HepG2 (cell line): ENCODE measurements around the gene NDUFS7. TPM values are rescaled to one million over a fixed set of nuclear protein-coding genes. Genes with fewer than 3 reads are reported as not detected.
A peak's percentile ranks its signal among the peaks of the same experiment; 100 is the strongest.

Experiments used
- HOXD1 ChIP-seq: sonication (generic); formaldehyde crosslinking; IDR thresholded peaks from 2 replicates; pipeline ENCODE4 v1.5.0; 2020; ENCODE audit warnings: missing genetic modification reagents
- PCBP1 ChIP-seq: fragments of 200-400 bp; formaldehyde crosslinking; IDR thresholded peaks from 2 replicates; pipeline ENCODE4 v1.6.1; 2017; ENCODE audit warnings: mild to moderate bottlenecking, low read depth, low read length, borderline replicate concordance
- POLR2A ChIP-seq, 2 experiments: IDR thresholded peaks; 2 replicates each; pipeline ENCODE4 v1.6.1; 2011; ENCODE audit warnings: low read depth in 2 of 2, low read length in 2 of 2, mild to moderate bottlenecking in 1 of 2, moderate library complexity in 1 of 2; ENCODE audit not compliant: insufficient read depth in 1 of 2
- SNAPC4 ChIP-seq: sonication (generic); formaldehyde crosslinking; IDR thresholded peaks from 2 replicates; pipeline ENCODE4 v1.4.0; 2020; ENCODE audit warnings: mild to moderate bottlenecking, missing genetic modification reagents
- SP4 ChIP-seq: sonication (generic); formaldehyde crosslinking; IDR thresholded peaks from 2 replicates; pipeline ENCODE4 v1.8.1; 2023; ENCODE audit warnings: mild to moderate bottlenecking, missing genetic modification reagents
- SRSF1 ChIP-seq: fragments of 200-400 bp; formaldehyde crosslinking; optimal IDR thresholded peaks from 2 replicates; pipeline ENCODE3; 2017; ENCODE audit warnings: mild to moderate bottlenecking, low read depth, low read length, moderate library complexity
- ZNF451 ChIP-seq: sonication (generic); formaldehyde crosslinking; IDR thresholded peaks from 2 replicates; pipeline ENCODE4 v1.5.0; 2020; ENCODE audit warnings: mild to moderate bottlenecking, missing genetic modification reagents
- ZNF652 ChIP-seq: IDR thresholded peaks from 2 replicates; pipeline ENCODE4 v1.6.1; 2016; ENCODE audit warnings: low read depth, borderline replicate concordance
- ZNF777 ChIP-seq: sonication (generic); formaldehyde crosslinking; IDR thresholded peaks from 2 replicates; pipeline ENCODE4 v1.4.0; 2020; ENCODE audit warnings: missing genetic modification reagents
- polyA plus RNA-seq, 8 experiments: library from polyadenylated mRNA; depleted of rRNA in 3 of 8; stranded (reverse) in 7 of 8; unstranded in 1 of 8; fragments of >200 nt; fragmentation: Illumina TruSeq in 4 of 8; extraction: Trizol in 4 of 8; gene quantifications; 2 replicates each; pipeline versions ENCODE4 v1.2.1 to v1.2.3, GENCODE V29; 2011 to 2016; ENCODE audit warnings: low read depth in 4 of 8, missing spikeins in 1 of 8, mixed read lengths in 1 of 8; ENCODE audit not compliant: insufficient read depth in 1 of 8
- total RNA-seq, 5 experiments: library from RNA; depleted of rRNA; stranded (reverse); fragments of >200 nt; fragmentation: Illumina TruSeq; extraction: Trizol; gene quantifications; 2 replicates each; pipeline ENCODE4 v1.2.3, GENCODE V29; 2016; ENCODE audit warnings: low read depth in 1 of 5
- TF ChIP-seq, protein P1 (sequence below): sonication (generic); formaldehyde crosslinking; IDR thresholded peaks from 2 replicates; pipeline ENCODE4 v1.4.0; 2020; ENCODE audit warnings: missing genetic modification reagents
- TF ChIP-seq, protein P2 (sequence below): sonication (generic); formaldehyde crosslinking; IDR thresholded peaks from 2 replicates; pipeline ENCODE4 v1.4.0; 2020; ENCODE audit warnings: low read depth, mild to moderate bottlenecking, missing genetic modification reagents
- TF ChIP-seq, protein P3 (sequence below): sonication (generic); formaldehyde crosslinking; IDR thresholded peaks from 2 replicates; pipeline ENCODE4 v1.4.0; 2020; ENCODE audit warnings: missing genetic modification reagents

The NDUFS7 gene
- total and polyA plus RNA-seq, 2 of the 13 experiments (the other 11 are each of a cell fraction or from before 2014, with no cell fraction given) = 34.3 to 66.9 TPM

DNA sequence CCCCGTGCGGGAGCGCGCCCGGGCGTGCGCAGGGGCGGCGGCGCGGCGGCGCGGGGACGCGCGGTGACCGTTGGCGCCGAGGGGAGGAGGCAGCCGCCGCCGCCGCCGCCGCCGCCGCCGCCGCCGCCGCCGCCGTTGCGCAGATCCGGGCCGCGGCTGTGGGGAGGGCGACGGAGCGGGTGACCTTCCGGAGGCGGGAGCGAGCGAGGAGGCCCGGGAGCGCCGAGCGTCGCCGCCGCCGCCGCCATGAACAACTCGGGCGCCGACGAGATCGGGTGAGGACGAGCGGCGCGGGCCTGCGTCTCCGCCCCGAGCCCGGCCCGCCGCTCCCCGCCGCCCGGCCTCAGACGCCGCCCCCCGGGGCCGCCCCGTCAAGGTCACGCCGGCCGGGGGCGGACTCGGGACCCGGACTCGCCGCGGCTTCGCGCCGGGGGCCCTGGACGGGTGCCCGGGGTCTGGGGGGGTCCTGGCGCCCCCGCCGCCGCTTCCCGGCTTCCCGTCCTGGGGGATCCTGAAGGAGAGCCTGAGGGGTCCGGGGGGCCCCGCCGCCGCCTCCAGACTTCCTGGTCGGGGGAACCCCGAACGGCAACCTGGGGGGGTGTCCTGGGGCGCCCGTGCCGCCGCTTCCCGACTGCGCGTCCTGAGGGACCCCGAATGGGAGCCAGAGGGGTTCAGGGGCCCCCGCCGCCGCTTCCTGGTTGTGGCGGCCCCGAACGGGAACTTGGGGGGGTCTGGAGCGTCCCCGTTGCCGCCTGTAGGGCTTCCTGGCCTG is 24.0 kb downstream of the NDUFS7 start, which contains the start of gene DAZAP1 (continued):
- TF ChIP-seq SRSF1 (no peak), SP4 (no peak), ZNF652 (CRISPR knock-in tag) (no peak), POLR2A (IDR thresholded peaks at IDR 0.05; ENCODE audit: insufficient read depth in 1 of 2, low read depth in 2 of 2, low read length in 2 of 2) (peak in 1 of 2 experiments; percentile 31; a peak in 1 of 4 replicates), SNAPC4 (CRISPR knock-in tag) (no peak), ZNF777 (CRISPR knock-in tag) (peak; percentile 16; the same call in 1 of the 2 replicates), PCBP1 (no peak), HOXD1 (CRISPR knock-in tag) (no peak; the same call in 1 of the 2 replicates), ZNF451 (CRISPR knock-in tag) (peak; percentile 36; the same call in 1 of the 2 replicates)
- TF ChIP-seq, protein P1, sequence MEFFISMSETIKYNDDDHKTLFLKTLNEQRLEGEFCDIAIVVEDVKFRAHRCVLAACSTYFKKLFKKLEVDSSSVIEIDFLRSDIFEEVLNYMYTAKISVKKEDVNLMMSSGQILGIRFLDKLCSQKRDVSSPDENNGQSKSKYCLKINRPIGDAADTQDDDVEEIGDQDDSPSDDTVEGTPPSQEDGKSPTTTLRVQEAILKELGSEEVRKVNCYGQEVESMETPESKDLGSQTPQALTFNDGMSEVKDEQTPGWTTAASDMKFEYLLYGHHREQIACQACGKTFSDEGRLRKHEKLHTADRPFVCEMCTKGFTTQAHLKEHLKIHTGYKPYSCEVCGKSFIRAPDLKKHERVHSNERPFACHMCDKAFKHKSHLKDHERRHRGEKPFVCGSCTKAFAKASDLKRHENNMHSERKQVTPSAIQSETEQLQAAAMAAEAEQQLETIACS = 0 out of 2 replicates have a peak, but pooled peaks have one; percentile 1
- TF ChIP-seq, protein P2, sequence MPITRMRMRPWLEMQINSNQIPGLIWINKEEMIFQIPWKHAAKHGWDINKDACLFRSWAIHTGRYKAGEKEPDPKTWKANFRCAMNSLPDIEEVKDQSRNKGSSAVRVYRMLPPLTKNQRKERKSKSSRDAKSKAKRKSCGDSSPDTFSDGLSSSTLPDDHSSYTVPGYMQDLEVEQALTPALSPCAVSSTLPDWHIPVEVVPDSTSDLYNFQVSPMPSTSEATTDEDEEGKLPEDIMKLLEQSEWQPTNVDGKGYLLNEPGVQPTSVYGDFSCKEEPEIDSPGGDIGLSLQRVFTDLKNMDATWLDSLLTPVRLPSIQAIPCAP = no peak
- TF ChIP-seq, protein P3, sequence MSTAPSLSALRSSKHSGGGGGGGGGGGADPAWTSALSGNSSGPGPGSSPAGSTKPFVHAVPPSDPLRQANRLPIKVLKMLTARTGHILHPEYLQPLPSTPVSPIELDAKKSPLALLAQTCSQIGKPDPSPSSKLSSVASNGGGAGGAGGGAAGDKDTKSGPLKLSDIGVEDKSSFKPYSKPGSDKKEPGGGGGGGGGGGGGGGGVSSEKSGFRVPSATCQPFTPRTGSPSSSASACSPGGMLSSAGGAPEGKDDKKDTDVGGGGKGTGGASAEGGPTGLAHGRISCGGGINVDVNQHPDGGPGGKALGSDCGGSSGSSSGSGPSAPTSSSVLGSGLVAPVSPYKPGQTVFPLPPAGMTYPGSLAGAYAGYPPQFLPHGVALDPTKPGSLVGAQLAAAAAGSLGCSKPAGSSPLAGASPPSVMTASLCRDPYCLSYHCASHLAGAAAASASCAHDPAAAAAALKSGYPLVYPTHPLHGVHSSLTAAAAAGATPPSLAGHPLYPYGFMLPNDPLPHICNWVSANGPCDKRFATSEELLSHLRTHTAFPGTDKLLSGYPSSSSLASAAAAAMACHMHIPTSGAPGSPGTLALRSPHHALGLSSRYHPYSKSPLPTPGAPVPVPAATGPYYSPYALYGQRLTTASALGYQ (CRISPR knock-in tag) = no peak
